Progenitor cell of endocrine pancreas (in vitro differentiated cells): ENCODE data around the gene FAM227A. TPM values are rescaled to one million over a fixed set of nuclear protein-coding genes. Genes with fewer than 3 reads are reported as not detected.
A peak's percentile ranks its signal among the peaks of the same experiment; 100 is the strongest.

Experiments
- DNase-seq: peaks from one replicate; pipeline ENCODE4 v3.0.0; 2021; ENCODE audit warnings: low spot score; ENCODE audit not compliant: unreplicated experiment
- H3K27ac Mint-ChIP-seq: 2 replicates; pipeline ENCODE4 v1.8.0; 2021; ENCODE audit warnings: mild to moderate bottlenecking, moderate library complexity, mixed read lengths
- H3K27me3 Mint-ChIP-seq: 2 replicates; pipeline ENCODE4 v1.8.0; 2021; ENCODE audit warnings: mixed read lengths
- H3K36me3 Mint-ChIP-seq: 2 replicates; pipeline ENCODE4 v1.8.0; 2022; ENCODE audit warnings: mixed read lengths; ENCODE audit not compliant: insufficient read depth
- H3K4me1 Mint-ChIP-seq: 2 replicates; pipeline ENCODE4 v1.8.0; 2021; ENCODE audit warnings: low read depth, mixed read lengths
- H3K4me3 Mint-ChIP-seq: 2 replicates; pipeline ENCODE4 v1.8.0; 2021; ENCODE audit warnings: low read depth, mild to moderate bottlenecking, moderate library complexity, mixed read lengths
- H3K9me3 Mint-ChIP-seq: 2 replicates; pipeline ENCODE4 v1.8.0; 2021; ENCODE audit warnings: low read depth, mixed read lengths
- CTCF ChIP-seq: fragments of 200-600 bp; sonication (generic); IDR thresholded peaks from one replicate; pipeline ENCODE4 v1.5.0; 2021; ENCODE audit warnings: antibody characterized with exemption, mild to moderate bottlenecking; ENCODE audit not compliant: unreplicated experiment
- total RNA-seq: library from RNA; stranded (reverse); gene quantifications from 2 replicates; pipeline ENCODE4 v1.2.1, GENCODE V29; 2021

FAM227A gene
- total RNA-seq, 1 donor from 2014 or later: 18.3 TPM

GRCh38 chr22:38684895-38685294, 28.7 kb upstream of the FAM227A start:
- Mint-ChIP-seq H3K36me3 (peaks cover 34% of the 10 kb centered on the region), H3K27me3 (no peaks in the 10 kb centered on the region), H3K27ac (no peak overlapping the region), H3K9me3 (peaks cover 3% of the 10 kb centered on the region), H3K4me1 (peaks cover 12% of the 10 kb centered on the region), H3K4me3 (no peak overlapping the region)
- DNase-seq: no peak
- no peak for TF ChIP-seq CTCF

DNA sequence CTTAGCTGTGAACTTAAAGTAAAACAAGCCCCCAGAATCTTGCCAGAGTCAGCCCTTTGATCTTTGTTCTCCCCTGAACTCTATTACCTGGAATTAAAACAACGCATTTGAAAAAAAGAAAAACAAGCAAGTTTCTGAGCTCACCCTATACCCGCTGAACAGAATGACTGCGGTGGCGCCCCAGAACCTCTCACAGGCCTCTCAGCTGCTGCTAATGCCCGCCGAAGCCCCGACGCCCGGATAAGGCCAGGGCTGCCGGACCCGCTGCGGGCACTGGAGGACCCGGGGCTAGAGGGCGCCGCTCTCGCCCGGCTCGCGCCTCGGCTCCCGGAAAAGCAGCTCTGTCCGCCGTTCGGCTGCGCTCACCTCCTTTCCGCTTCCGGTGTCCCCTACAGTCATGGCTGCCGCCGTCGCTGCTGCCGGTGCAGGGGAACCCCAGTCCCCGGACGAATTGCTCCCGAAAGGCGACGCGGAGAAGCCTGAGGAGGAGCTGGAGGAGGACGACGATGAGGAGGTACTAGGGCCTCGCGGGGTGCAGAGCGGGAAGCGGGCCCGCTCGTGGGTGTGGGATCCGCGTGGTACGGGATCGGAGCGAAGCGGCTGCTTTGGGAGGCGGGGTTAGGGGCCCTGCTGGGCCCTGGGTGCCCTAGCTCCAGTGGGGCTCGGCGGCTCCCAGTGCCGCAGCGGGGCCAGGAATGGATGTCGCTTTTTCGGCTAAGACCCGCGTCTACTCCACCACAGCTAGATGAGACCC, 25.6 kb upstream of the FAM227A start, which contains the start of gene TOMM22:
Gene TOMM22 (plus strand): TSS at position 376 of the 754 bp plus-strand sequence. CDS start 22 bp downstream, at position 398.
- peak within 1 kb of the TSS; percentile 98 for H3K4me3 Mint-ChIP-seq
- peaks cover 3% of the 10 kb centered on the region for H3K9me3 Mint-ChIP-seq
- H3K27me3 Mint-ChIP-seq: no peaks in the 10 kb centered on the region
- peaks cover 12% of the 10 kb centered on the region for H3K4me1 Mint-ChIP-seq
- peak; percentile 66 for TF ChIP-seq CTCF
- peak within 1 kb of the TSS; percentile 97 for H3K27ac Mint-ChIP-seq
- DNase-seq: peak; percentile 72
- H3K36me3 Mint-ChIP-seq: peaks cover 26% of the 10 kb centered on the region

GRCh38 chr22:38675833-38676232, 19.6 kb upstream of the FAM227A start:
- H3K27me3 Mint-ChIP-seq: no peaks in the 10 kb centered on the region
- no peak overlapping the region for H3K4me3 Mint-ChIP-seq
- no peak overlapping the region for H3K27ac Mint-ChIP-seq
- DNase-seq: no peak
- H3K4me1 Mint-ChIP-seq: no peaks in the 10 kb centered on the region
- H3K36me3 Mint-ChIP-seq: peaks cover 20% of the 10 kb centered on the region
- TF ChIP-seq CTCF: no peak
- H3K9me3 Mint-ChIP-seq: no peaks in the 10 kb centered on the region

GRCh38 chr22:38674888-38675287, 18.7 kb upstream of the FAM227A start:
- no peaks in the 10 kb centered on the region for H3K4me1 Mint-ChIP-seq
- peaks cover 21% of the 10 kb centered on the region for H3K36me3 Mint-ChIP-seq
- H3K27me3 Mint-ChIP-seq: no peaks in the 10 kb centered on the region
- no peak overlapping the region for H3K4me3 Mint-ChIP-seq
- H3K9me3 Mint-ChIP-seq: no peaks in the 10 kb centered on the region
- TF ChIP-seq CTCF: no peak
- no peak for DNase-seq
- no peak overlapping the region for H3K27ac Mint-ChIP-seq

GRCh38 chr22:38657045-38657909, 1.1 kb upstream of the FAM227A start:
- TF ChIP-seq CTCF: no peak
- peaks cover 6% of the 10 kb centered on the region for H3K36me3 Mint-ChIP-seq
- no peak for DNase-seq

More at GRCh38 chr22:38657045-38657909, 1.1 kb upstream of the FAM227A start:
- Mint-ChIP-seq H3K9me3 (no peaks in the 10 kb centered on the region), H3K4me3 (peak overlapping the region; percentile 94), H3K27me3 (no peaks in the 10 kb centered on the region), H3K27ac (peak overlapping the region; percentile 100), H3K4me1 (peaks cover 10% of the 10 kb centered on the region)
